Small intestine (tissue), 7 donors: ENCODE data around the gene SLC22A9. TPM values are rescaled to one million over a fixed set of nuclear protein-coding genes. Genes with fewer than 3 reads are reported as not detected.

ENCODE experiments used
- DNase-seq, 2 donors: peaks; one replicate each; pipeline versions ENCODE4 v3.0.0 to v3.0.0-alpha.2; 2013
- FAIRE-seq: peaks from 2 replicates; lab custom pipeline; 2012; peaks lifted over from hg19 to GRCh38; lab: Jason Lieb, UNC
- H3K27ac ChIP-seq, 3 donors: one replicate each; pipeline ENCODE4 v1.5.1; 2013; ENCODE audit warnings: low read length in 2 of 3, mild to moderate bottlenecking in 2 of 3, control low read depth in 1 of 3, inconsistent platforms in 1 of 3, low read depth in 1 of 3, moderate library complexity in 1 of 3
- H3K27me3 ChIP-seq, 3 donors: one replicate each; pipeline ENCODE4 v1.6.1; 2013; ENCODE audit warnings: low read length in 3 of 3, inconsistent platforms in 1 of 3; ENCODE audit not compliant: control insufficient read depth in 3 of 3, insufficient read depth in 3 of 3
- H3K36me3 ChIP-seq, 3 donors: one replicate each; pipeline ENCODE4 v1.6.1; 2013; ENCODE audit warnings: low read length in 3 of 3, inconsistent platforms in 1 of 3, low read depth in 1 of 3, mild to moderate bottlenecking in 1 of 3, moderate library complexity in 1 of 3; ENCODE audit not compliant: control insufficient read depth in 3 of 3, insufficient read depth in 2 of 3
- H3K4me1 ChIP-seq, 3 donors: one replicate each; pipeline ENCODE4 v1.6.1; 2013; ENCODE audit warnings: low read length in 2 of 3, inconsistent platforms in 1 of 3, low read depth in 1 of 3, mild to moderate bottlenecking in 1 of 3, moderate library complexity in 1 of 3; ENCODE audit not compliant: control insufficient read depth in 3 of 3, insufficient read depth in 2 of 3
- H3K4me3 ChIP-seq, 3 donors: one replicate each; pipeline ENCODE4 v1.5.1; 2013; ENCODE audit warnings: low read length in 3 of 3, control low read depth in 1 of 3, inconsistent platforms in 1 of 3, low read depth in 1 of 3, mild to moderate bottlenecking in 1 of 3, moderate library complexity in 1 of 3
- H3K9me3 ChIP-seq, 2 donors: one replicate each; pipeline ENCODE4 v1.6.1; 2013; ENCODE audit warnings: low read depth in 1 of 2, low read length in 1 of 2; ENCODE audit not compliant: control insufficient read depth in 2 of 2, insufficient read depth in 1 of 2
- WGBS, 3 donors: extraction: QIAGEN DNeasy Blood & Tissue Kit; methylation state at CpG; one replicate each; pipeline ENCODE4 v1.1.7; 2013; 5-methylcytosine and 5-hydroxymethylcytosine counted together
- polyA plus RNA-seq, 4 donors: library from polyadenylated mRNA; stranded (reverse) in 3 of 4; unstranded in 1 of 4; fragments of 200-250 nt in 3 of 4; fragments of 120-200 nt in 1 of 4; gene quantifications; one replicate each; pipeline versions ENCODE4 v1.2.1 to v1.2.3, GENCODE V29; 2013
- donor health status: healthy with polysubstance abuse.
- donor health status: control.
- donor health status: control.
- donor health status: Bipolar disorder and iron deficiency.
- donor health status: healthy.

The SLC22A9 gene
- polyA plus RNA-seq, 4 donors = 0.09 TPM; not detected in 3

DNA sequence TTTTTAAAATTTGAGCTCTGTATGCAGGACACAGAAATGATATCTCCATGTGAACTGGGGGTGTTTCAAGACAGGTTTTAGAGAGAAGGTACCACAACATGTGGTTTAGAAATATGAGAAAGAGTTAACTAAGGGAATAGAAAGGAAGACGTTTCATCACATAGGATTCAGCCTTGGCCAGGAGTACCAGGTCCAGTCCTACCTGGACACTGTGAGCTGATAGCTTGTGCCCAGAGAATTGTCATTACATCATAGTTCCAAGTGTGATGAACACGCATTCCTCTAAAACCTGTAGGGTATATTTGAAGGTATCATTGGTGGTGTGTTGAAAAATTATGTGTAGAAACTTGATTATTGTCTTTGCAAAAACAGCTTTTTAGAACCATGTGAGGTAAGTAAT lies 1.8 kb downstream of the SLC22A9 start:
- whole genome bisulfite sequencing, 3 donors = 74 to 87% (median 85%) methylated on average over 2 of the region's 2 CpGs

DNA sequence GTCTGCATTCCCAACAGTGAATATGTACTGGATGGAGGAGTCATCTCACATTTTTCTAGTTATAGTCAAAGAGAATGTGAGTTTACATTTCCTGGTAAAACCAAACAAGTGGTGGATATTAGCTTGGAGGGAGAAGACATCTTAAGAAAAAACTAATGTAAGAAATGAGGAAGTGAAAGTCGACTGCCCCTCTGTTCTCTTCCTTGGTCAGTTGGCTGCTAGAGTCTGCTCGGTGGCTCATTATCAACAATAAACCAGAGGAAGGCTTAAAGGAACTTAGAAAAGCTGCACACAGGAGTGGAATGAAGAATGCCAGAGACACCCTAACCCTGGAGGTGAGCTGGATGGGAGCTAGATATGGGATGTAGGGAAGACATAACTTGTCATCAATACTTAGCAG lies 5.8 kb downstream of the SLC22A9 start:
- Histone ChIP-seq H3K36me3 (no peaks in the 10 kb centered on the region), H3K27ac (no peak overlapping the region), H3K4me3 (no peak overlapping the region), H3K27me3 (peaks cover 0 to 4% (median 0%) of the 10 kb centered on the region in 3 donors), H3K9me3 (no peaks in the 10 kb centered on the region), H3K4me1 (no peaks in the 10 kb centered on the region)
- DNase-seq = no peak
- FAIRE-seq = no peak
- 29 to 53% (median 30%) methylated on average over 2 of the region's 2 CpGs for WGBS, 3 donors

More for the DNA sequence above, 1.8 kb downstream of the SLC22A9 start:
- no peak overlapping the region for H3K4me3 ChIP-seq
- FAIRE-seq (no peak), DNase-seq (no peak)
- H3K27ac ChIP-seq = no peak overlapping the region
- no peaks in the 10 kb centered on the region for H3K36me3 ChIP-seq
- H3K4me1 ChIP-seq = no peaks in the 10 kb centered on the region
- peaks cover 0 to 5% (median 0%) of the 10 kb centered on the region in 3 donors for H3K27me3 ChIP-seq
- H3K9me3 ChIP-seq = no peaks in the 10 kb centered on the region

DNA sequence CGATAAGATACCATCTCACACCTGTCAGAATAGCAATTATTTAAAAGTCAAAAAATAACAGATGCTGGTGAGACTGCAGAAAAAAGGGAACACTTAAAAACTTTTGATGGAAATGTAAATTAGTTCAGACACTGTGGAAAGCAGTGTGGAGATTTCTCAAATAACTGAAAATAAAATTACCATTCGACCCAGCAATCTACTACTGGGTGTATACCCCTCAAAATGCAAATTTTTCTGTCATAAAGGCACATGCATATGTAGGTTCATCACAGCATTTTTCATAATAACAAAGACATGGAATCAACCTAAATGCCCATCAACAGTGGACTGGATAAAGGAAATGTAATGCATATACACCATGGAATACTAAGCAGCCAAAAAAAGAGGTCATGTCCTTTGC lies 10.5 kb downstream of the SLC22A9 start:
- no peaks in the 10 kb centered on the region for H3K36me3 ChIP-seq
- DNase-seq (no peak), FAIRE-seq (no peak)
- H3K4me3 ChIP-seq = no peak overlapping the region
- H3K27me3 ChIP-seq = peaks cover 0 to 3% (median 2%) of the 10 kb centered on the region in 3 donors
- no peaks in the 10 kb centered on the region for H3K9me3 ChIP-seq
- no peaks in the 10 kb centered on the region for H3K4me1 ChIP-seq
- 51 to 69% (median 65%) methylated on average over 2 of the region's 2 CpGs for WGBS, 3 donors
- no peak overlapping the region for H3K27ac ChIP-seq

DNA sequence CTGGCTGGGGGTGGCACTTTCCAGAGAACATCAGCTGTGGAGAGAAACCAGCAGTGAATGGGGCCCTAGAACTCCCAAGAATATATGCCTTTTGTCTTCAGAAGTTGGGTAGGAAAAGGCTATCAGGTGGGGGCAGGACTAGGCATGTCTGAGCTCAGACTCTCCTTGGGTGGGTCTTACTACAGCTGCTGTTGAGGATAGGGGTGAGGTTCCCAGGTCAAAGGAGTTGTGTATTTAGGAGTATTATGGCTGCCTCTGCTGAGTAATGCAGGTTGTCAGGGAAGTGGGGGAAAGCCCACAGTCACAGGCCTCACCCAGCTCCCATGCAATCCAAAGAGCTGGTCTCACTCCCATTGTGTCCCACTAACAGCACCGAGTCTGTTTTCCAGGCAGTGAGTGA lies 26.1 kb downstream of the SLC22A9 start:
- FAIRE-seq (no peak), DNase-seq (no peak)
- Histone ChIP-seq H3K36me3 (no peaks in the 10 kb centered on the region), H3K9me3 (no peaks in the 10 kb centered on the region), H3K27me3 (peaks cover 0 to 3% (median 0%) of the 10 kb centered on the region in 3 donors), H3K27ac (no peak overlapping the region), H3K4me1 (no peaks in the 10 kb centered on the region), H3K4me3 (no peak overlapping the region)
- 75 to 80% (median 79%) methylated on average over 1 of the region's 1 CpG for WGBS, 3 donors

DNA sequence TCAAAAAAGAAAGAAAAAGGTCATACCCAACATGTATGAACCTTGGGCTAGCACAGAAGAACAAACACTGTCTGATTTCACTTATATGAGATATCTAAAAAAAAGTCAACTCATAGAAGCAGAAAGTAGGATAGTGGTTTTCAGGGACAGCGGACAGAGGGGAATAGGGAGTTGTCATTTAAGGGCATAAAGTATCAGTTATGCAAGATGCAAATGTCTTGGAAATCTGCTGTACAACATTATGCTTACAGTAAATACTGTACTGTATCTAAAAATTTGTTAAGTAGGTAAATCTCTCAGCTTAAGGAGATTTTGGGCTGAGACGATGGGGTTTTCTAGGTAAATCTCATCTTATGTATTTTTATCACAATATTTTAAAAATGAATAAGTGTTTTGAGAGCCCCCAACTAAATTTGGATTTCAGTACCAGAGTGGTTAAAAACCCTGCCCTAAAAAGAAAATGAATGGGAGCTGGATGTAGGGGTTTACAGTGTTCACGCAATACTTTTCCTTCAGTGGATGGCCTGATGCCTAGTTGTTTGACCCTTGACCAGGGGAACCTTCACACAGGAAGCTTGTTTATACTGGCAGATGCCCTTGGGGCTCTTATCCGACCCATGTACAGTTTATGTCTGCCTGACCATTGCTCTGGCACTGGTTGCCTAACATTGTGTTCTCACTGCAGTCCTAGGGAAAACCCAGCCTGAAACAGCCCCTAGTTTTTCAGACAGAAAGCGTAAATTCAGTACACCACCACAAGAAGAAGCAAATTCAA lies 34.8 kb downstream of the SLC22A9 start:
- H3K9me3 ChIP-seq = no peaks in the 10 kb centered on the region
- H3K27ac ChIP-seq = no peak overlapping the region
- WGBS, 3 donors = 69 to 71% (median 70%) methylated on average over 5 of the region's 5 CpGs
- no peaks in the 10 kb centered on the region for H3K36me3 ChIP-seq
- H3K4me3 ChIP-seq = no peak overlapping the region
- no peaks in the 10 kb centered on the region for H3K4me1 ChIP-seq
- no peak for FAIRE-seq
- H3K27me3 ChIP-seq = no peaks in the 10 kb centered on the region
- DNase-seq = peak in 1 of 2 donors; percentile 3

DNA sequence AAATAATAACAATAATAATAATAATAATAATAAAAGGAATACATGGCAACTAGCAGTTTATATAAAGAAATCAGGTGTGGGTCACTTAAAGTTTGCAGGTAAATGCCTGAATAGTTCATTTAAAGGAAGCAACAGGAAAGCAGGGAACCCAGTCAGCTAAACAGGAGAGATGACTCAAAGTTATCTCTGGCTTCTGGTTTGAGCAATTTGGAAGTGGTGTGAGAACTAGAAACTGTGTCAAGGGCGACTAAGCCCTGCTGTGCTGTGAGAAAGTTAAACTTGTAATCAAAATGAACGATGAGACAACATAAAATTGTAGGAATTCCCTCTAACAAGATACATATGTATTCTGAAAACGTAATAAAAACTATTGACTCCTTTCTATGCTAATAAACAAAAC lies 35.5 kb downstream of the SLC22A9 start:
- no peak overlapping the region for H3K4me3 ChIP-seq
- no peaks in the 10 kb centered on the region for H3K9me3 ChIP-seq
- H3K4me1 ChIP-seq = no peaks in the 10 kb centered on the region
- FAIRE-seq (no peak), DNase-seq (no peak)
- WGBS, 3 donors = 68 to 73% (median 70%) methylated on average over 3 of the region's 3 CpGs
- no peaks in the 10 kb centered on the region for H3K27me3 ChIP-seq
- no peaks in the 10 kb centered on the region for H3K36me3 ChIP-seq
- no peak overlapping the region for H3K27ac ChIP-seq

DNA sequence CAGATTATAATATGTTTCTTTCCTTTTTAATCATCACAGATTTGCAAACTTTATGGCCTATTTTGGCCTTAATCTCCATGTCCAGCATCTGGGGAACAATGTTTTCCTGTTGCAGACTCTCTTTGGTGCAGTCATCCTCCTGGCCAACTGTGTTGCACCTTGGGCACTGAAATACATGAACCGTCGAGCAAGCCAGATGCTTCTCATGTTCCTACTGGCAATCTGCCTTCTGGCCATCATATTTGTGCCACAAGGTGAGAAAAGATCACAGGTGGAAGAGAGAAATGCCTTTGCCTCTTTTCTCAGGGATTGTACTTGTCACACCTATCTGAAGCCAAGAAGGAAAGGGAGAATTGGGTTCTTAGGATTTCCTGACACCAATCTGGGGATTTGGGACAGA lies 36.9 kb downstream of the SLC22A9 start:
- 79 to 89% (median 88%) methylated on average over 2 of the region's 2 CpGs for WGBS, 3 donors
- H3K27me3 ChIP-seq = no peaks in the 10 kb centered on the region
- FAIRE-seq (no peak), DNase-seq (no peak)
- no peak overlapping the region for H3K27ac ChIP-seq
- H3K4me3 ChIP-seq = no peak overlapping the region
- H3K9me3 ChIP-seq = no peaks in the 10 kb centered on the region
- no peaks in the 10 kb centered on the region for H3K4me1 ChIP-seq
- H3K36me3 ChIP-seq = no peaks in the 10 kb centered on the region

DNA sequence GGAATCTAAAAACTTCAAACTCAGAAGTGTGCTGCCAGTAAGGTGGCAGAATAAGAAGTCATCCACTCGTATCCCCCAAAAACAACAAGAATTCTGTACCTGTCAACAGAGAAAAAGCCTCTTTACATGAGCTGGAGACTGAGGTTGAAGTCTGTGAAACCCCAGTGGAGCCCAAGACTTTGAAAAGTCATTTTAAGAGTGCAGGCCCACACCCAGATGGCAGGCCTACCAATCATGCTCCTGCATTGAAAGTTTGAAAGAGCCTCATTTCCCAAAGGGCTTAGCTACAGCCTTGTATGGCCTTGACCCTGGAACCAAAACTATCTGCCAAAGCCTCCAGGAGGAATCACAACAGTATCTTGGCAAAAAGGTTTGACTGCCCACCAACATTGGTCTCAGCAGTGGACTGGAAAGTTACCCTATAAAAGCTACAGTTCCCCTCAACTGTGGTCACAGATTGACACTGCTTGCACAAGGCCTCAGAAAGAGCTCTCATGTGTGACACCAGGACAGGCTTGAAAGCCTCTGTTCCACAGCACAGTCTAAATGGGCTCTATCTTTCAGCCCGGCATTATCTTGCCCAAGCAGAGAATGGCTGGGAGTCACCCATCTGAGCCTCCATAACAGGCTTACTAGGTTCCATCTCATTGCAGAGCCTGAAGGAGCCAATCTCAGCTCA lies 47.7 kb downstream of the SLC22A9 start:
- H3K4me1 ChIP-seq = no peaks in the 10 kb centered on the region
- no peak for FAIRE-seq
- no peak overlapping the region for H3K27ac ChIP-seq
- peaks cover 0 to 2% of the 10 kb centered on the region in 2 donors for H3K9me3 ChIP-seq
- no peak for DNase-seq
- no peaks in the 10 kb centered on the region for H3K36me3 ChIP-seq
- H3K4me3 ChIP-seq = no peak overlapping the region
- 42 to 87% (median 85%) methylated on average over 2 of the region's 2 CpGs for WGBS, 3 donors
- peaks cover 0 to 4% (median 0%) of the 10 kb centered on the region in 3 donors for H3K27me3 ChIP-seq
